Activated T-helper 17 cell treated with anti-CD3 and anti-CD28 coated beads, Interleukin-2, amount 50 U/mL, for 72 hours (primary cell): ENCODE results near the gene TPSB2. TPM values are rescaled to one million over a fixed set of nuclear protein-coding genes. Genes with fewer than 3 reads are reported as not detected.
"Not testable (repeated sequence)": the region's sequence is repeated elsewhere in the genome, so short reads cannot be mapped to it uniquely, and the experiment has no call there.

Experiments used
- ATAC-seq: fragments of 150-1000 bp; cut with Tn5 transposase; replicated peaks from 2 replicates; pipeline ENCODE4 v1.10.0; 2021; ENCODE audit warnings: mild to moderate bottlenecking, moderate library complexity
- H3K27ac Mint-ChIP-seq: one replicate; pipeline ENCODE4 v1.8.0; 2022; ENCODE audit warnings: mixed read lengths
- H3K27me3 Mint-ChIP-seq: one replicate; pipeline ENCODE4 v1.8.0; 2022; ENCODE audit warnings: mixed read lengths
- H3K36me3 Mint-ChIP-seq: one replicate; pipeline ENCODE4 v1.8.0; 2022; ENCODE audit warnings: low read depth, mild to moderate bottlenecking, mixed read lengths
- H3K4me1 Mint-ChIP-seq: one replicate; pipeline ENCODE4 v1.8.0; 2022; ENCODE audit warnings: mixed read lengths
- H3K4me3 Mint-ChIP-seq: one replicate; pipeline ENCODE4 v1.8.0; 2022; ENCODE audit warnings: mild to moderate bottlenecking, mixed read lengths
- H3K9me3 Mint-ChIP-seq: one replicate; pipeline ENCODE4 v1.8.0; 2022; ENCODE audit warnings: mixed read lengths
- total RNA-seq, 2 donors: library from RNA; stranded (reverse); gene quantifications; one replicate each; pipeline ENCODE4 v1.2.3, GENCODE V29; 2022

Gene TPSB2
- total RNA-seq, 2 donors from 2014 or later, result not detected

DNA sequence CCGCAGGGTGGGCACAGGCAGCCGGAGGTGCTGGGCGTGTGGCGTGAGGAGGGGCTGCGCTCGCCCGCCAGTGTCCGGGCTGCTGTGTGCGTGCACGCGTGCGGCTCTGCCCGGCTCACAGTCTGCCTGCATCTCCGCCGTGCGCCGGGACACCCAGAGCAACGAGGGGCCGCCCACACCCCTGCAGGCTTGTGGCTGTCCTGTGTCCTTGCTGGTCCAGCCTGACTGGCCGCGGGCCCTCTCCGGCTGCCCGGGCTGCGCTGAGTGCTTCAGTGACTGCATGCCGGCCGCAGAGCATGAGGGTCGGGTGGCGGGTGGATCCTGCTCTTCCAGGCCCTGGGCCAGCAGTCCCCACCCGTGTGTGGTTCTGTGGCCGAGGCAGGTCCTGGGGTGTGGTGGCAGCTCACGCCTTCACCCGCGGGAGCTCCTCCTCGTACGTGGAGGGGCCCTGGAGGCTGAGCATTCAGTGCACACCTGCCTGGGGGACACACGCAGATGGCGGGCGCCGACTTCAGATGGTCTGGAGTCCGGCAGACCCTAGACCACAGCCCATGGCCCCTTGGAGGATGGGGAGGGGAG, 17.3 kb downstream of the TPSB2 start:
- Mint-ChIP-seq H3K36me3 (no peaks in the 10 kb centered on the region), H3K27ac (no peak overlapping the region), H3K9me3 (no peaks in the 10 kb centered on the region), H3K27me3 (no peaks in the 10 kb centered on the region), H3K4me1 (no peaks in the 10 kb centered on the region), H3K4me3 (no peak overlapping the region)
- ATAC-seq, result no peak

DNA sequence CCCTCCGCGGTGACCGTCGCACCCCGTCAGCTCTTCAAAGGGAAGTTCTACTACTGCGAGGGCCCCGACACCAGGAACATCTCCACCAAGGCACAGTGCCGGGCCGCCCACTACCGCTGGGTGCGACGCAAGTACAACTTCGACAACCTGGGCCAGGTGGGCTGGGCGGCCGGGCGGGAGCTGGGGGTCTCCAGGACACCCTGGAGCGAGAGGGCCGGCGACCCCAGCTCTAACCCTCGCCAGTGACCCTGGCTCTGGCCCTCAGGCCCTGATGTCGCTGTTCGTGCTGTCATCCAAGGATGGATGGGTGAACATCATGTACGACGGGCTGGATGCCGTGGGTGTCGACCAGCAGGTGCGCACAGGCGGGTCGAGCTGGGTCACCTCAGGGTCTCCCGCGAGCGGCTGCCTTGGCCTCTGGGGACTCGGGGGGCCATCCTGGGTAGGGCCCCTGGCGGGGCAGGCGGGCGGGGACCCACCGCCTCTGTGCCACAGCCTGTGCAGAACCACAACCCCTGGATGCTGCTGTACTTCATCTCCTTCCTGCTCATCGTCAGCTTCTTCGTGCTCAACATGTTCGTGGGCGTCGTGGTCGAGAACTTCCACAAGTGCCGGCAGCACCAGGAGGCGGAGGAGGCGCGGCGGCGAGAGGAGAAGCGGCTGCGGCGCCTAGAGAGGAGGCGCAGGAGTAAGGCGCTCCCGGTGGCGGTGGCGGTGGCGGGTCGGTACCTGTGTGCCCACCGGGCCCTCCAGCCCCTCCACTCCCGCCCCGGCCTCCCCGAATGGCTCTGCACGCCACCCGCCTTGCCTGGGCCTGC, 18.3 kb downstream of the TPSB2 start:
- H3K36me3 Mint-ChIP-seq, result no peaks in the 10 kb centered on the region
- no peaks in the 10 kb centered on the region for H3K27me3 Mint-ChIP-seq
- ATAC-seq, result no peak
- H3K27ac Mint-ChIP-seq, result no peak overlapping the region
- H3K9me3 Mint-ChIP-seq, result no peaks in the 10 kb centered on the region
- no peak overlapping the region for H3K4me3 Mint-ChIP-seq
- H3K4me1 Mint-ChIP-seq, result no peaks in the 10 kb centered on the region

DNA sequence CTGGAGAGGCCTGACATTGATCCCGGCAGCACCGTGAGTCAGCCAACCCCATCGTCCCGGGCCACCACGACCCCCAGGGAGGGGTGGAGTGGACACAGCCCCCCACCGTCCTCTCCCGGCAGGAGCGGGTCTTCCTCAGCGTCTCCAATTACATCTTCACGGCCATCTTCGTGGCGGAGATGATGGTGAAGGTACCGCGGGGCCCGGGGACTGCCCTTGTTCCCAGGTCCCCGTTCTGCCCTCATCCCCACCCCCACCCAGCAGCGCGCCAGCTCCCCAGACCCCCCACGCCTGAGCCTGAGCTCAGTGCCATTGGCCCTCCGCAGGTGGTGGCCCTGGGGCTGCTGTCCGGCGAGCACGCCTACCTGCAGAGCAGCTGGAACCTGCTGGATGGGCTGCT, 19.5 kb downstream of the TPSB2 start:
- Mint-ChIP-seq H3K4me1 (no peaks in the 10 kb centered on the region), H3K4me3 (no peak overlapping the region), H3K27ac (no peak overlapping the region), H3K9me3 (no peaks in the 10 kb centered on the region), H3K36me3 (no peaks in the 10 kb centered on the region), H3K27me3 (no peaks in the 10 kb centered on the region)
- no peak for ATAC-seq

DNA sequence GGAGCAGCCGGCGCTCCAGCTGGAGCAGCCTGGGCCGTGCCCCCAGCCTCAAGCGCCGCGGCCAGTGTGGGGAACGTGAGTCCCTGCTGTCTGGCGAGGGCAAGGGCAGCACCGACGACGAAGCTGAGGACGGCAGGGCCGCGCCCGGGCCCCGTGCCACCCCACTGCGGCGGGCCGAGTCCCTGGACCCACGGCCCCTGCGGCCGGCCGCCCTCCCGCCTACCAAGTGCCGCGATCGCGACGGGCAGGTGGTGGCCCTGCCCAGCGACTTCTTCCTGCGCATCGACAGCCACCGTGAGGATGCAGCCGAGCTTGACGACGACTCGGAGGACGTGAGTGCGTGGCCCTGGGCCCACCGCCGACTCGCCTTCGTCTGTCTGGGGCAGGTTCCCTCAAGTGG, 20.9 kb downstream of the TPSB2 start:
- Mint-ChIP-seq H3K4me3 (no peak overlapping the region), H3K27ac (no peak overlapping the region), H3K36me3 (no peaks in the 10 kb centered on the region), H3K9me3 (no peaks in the 10 kb centered on the region), H3K4me1 (no peaks in the 10 kb centered on the region), H3K27me3 (no peaks in the 10 kb centered on the region)
- no peak for ATAC-seq

DNA sequence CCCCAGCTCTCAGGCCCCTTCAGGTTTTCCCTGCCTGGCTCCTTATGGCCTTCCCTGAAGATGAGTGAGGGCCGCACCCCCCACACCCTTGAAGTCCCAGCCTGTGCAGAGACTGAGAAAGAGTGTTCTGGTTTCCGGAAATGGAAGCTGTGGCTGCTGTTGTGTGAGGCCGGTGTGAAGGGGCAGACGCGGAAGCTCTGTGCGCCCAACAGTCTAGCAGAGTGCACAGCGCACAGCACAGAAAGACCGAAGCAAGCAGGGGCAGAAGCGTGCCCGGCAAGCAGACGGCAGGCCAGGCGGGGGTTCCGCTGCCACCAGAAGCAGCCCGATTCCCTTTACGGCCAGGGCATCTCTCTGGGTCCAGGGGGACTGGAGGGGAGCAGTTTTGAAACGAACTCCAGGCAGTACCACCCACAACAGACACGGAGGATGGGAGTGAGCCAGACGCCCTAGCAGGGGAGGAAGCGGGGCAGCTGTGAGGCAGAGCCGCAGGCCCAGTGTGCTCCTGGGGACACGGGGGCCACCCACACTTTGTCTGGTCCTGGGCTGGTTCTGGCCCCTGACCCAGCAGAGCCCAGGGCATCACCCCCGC, 21.6 kb downstream of the TPSB2 start:
- Mint-ChIP-seq H3K27me3 (no peaks in the 10 kb centered on the region), H3K27ac (no peak overlapping the region), H3K4me1 (no peaks in the 10 kb centered on the region), H3K36me3 (no peaks in the 10 kb centered on the region), H3K4me3 (peak overlapping the region; percentile 47), H3K9me3 (no peaks in the 10 kb centered on the region)
- peak; percentile 70 for ATAC-seq

DNA sequence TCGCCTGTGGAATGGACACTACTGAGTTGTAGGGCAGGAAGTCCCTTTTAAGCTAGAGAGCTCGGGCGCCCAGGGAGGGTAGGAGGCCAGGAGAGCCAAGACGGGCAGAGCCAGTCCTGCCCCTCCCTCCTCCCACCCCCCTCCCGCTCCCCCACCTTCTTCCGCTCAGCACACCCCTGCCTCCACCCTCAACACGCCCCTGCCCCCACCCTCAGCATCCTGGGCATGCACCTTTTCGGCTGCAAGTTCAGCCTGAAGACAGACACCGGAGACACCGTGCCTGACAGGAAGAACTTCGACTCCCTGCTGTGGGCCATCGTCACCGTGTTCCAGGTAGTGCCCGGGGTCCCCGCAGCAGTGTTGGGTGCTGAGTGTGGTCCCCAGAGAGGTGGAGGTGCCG, 23.2 kb downstream of the TPSB2 start:
- H3K4me1 Mint-ChIP-seq, result no peaks in the 10 kb centered on the region
- H3K27ac Mint-ChIP-seq, result no peak overlapping the region
- peak overlapping the region; percentile 15 for H3K4me3 Mint-ChIP-seq
- no peaks in the 10 kb centered on the region for H3K27me3 Mint-ChIP-seq
- H3K36me3 Mint-ChIP-seq, result no peaks in the 10 kb centered on the region
- H3K9me3 Mint-ChIP-seq, result no peaks in the 10 kb centered on the region
- ATAC-seq, result no peak

DNA sequence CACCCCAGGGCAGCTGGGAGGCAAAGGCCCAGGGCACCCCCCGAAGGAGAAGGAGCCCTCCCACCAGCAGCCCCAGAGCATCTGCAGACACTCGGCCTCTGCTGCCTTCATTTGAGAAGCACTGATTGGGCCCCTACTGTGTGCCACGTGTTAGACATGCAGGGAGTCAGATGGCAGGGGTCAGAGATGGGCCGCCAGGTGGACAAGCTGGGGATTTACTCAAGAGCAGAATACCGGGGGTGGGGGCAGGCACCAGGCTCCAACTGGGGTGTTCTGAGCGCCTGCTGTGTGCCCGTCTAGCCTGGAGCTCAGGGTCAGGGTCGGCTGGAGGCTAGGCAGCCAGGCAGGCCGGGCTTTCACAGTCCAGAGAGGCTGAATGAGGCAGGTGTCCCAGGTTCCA, 23.7 kb downstream of the TPSB2 start:
- H3K36me3 Mint-ChIP-seq, result no peaks in the 10 kb centered on the region
- no peaks in the 10 kb centered on the region for H3K9me3 Mint-ChIP-seq
- no peaks in the 10 kb centered on the region for H3K4me1 Mint-ChIP-seq
- no peaks in the 10 kb centered on the region for H3K27me3 Mint-ChIP-seq
- ATAC-seq, result no peak
- H3K27ac Mint-ChIP-seq, result no peak overlapping the region
- H3K4me3 Mint-ChIP-seq, result no peak overlapping the region

DNA sequence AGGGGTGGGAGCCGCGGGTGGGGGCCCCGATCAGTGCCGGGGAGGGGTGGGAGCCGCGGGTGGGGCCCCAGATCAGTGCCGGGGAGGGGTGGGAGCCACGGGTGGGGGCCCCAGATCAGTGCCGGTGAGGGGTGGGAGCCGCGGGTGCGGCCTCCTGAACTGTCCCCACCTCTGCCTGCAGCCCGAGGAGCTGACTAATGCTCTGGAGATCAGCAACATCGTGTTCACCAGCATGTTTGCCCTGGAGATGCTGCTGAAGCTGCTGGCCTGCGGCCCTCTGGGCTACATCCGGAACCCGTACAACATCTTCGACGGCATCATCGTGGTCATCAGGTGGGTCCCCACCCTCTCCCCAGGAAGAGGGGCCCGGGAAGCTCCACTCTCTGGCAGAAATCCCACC, 25.1 kb downstream of the TPSB2 start:
- no peak for ATAC-seq
- no peak overlapping the region for H3K4me3 Mint-ChIP-seq
- H3K27me3 Mint-ChIP-seq, result no peaks in the 10 kb centered on the region
- H3K36me3 Mint-ChIP-seq, result no peaks in the 10 kb centered on the region
- no peak overlapping the region for H3K27ac Mint-ChIP-seq
- no peaks in the 10 kb centered on the region for H3K4me1 Mint-ChIP-seq
- H3K9me3 Mint-ChIP-seq, result no peaks in the 10 kb centered on the region

DNA sequence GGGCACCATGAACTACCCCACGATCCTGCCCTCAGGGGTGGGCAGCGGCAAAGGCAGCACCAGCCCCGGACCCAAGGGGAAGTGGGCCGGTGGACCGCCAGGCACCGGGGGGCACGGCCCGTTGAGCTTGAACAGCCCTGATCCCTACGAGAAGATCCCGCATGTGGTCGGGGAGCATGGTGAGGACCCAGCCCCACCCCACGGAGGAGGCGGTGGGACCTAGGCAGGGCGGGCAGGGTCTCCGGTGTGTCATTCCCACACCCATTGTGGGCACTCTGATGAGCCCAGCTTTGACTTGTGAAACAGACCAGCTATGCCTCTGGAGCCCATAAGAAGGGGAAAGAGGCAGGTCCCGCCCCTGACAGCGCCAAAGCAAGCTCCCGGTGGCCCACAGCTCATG, 27.7 kb downstream of the TPSB2 start:
- Mint-ChIP-seq H3K27ac (no peak overlapping the region), H3K9me3 (no peaks in the 10 kb centered on the region), H3K27me3 (no peaks in the 10 kb centered on the region), H3K4me3 (no peak overlapping the region), H3K4me1 (no peaks in the 10 kb centered on the region), H3K36me3 (no peaks in the 10 kb centered on the region)
- ATAC-seq, result no peak

DNA sequence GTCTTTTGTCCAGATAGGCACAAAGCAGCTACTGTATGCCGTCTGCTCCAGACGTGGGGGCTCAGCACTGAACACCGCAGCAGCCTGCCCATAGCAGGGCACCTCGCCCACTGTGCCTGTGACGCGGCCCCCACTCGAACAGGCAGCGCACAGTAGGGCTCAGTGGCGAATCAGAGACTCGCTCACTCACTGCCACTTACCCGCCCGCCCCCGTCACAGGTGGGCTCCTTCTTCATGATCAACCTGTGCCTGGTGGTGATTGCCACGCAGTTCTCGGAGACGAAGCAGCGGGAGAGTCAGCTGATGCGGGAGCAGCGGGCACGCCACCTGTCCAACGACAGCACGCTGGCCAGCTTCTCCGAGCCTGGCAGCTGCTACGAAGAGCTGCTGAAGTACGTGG, 28.5 kb downstream of the TPSB2 start:
- Mint-ChIP-seq H3K4me1 (no peaks in the 10 kb centered on the region), H3K4me3 (no peak overlapping the region), H3K27me3 (no peaks in the 10 kb centered on the region), H3K27ac (no peak overlapping the region), H3K36me3 (no peaks in the 10 kb centered on the region), H3K9me3 (no peaks in the 10 kb centered on the region)
- no peak for ATAC-seq

DNA sequence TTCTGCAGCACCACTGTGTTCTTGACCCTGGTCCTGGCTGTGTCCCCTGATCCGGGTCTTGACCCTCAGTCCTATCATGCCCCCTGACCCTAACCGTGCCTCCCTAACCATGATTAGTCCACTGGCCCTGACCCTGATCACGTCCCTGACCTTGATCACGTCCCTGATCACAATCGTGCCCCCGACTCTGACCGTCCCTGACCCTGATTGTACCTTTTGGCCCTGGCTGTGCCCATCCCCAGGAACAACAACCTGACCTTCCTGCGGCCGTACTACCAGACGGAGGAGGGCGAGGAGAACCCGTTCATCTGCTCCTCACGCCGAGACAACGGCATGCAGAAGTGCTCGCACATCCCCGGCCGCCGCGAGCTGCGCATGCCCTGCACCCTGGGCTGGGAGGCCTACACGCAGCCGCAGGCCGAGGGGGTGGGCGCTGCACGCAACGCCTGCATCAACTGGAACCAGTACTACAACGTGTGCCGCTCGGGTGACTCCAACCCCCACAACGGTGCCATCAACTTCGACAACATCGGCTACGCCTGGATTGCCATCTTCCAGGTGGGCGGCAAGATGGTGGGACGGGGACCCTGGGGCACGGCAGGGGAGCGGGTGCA, 29.9 kb downstream of the TPSB2 start:
- Mint-ChIP-seq H3K36me3 (no peaks in the 10 kb centered on the region), H3K27me3 (no peaks in the 10 kb centered on the region), H3K9me3 (no peaks in the 10 kb centered on the region), H3K27ac (no peak overlapping the region), H3K4me1 (no peaks in the 10 kb centered on the region), H3K4me3 (no peak overlapping the region)
- no peak for ATAC-seq

DNA sequence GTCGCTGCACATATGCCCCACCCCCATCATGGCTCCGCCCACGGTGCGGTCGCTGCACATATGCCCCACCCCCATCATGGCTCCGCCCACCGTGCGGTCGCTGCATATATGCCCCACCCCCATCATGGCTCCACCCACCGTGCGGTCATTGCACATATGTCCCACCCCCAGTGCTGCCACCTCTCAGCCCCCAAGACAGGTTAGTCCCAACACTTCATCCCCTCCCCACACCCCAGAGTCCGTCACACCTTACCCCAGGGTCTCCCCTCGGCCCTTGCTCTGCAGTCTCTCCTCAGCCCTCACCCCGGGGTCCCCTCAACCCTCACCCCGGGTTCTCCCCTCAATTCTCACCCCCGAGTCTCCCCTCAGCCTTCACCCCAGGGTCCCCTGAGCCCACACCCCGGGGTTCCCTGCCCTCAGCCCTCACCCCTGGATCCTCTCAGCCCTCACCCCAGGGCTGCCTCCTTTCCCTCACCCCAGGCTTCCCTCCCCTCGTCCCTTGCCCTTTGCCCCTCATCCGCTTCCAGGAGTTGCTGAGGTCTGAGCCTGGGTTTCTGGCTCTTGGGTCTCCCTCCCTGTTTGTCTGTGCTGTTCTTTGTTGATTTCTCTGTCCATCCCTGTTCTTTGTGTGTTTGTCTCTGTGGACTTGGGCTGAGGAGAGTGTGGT, 30.5 kb downstream of the TPSB2 start:
- Mint-ChIP-seq H3K27ac (no peak overlapping the region), H3K36me3 (no peaks in the 10 kb centered on the region), H3K4me3 (no peak overlapping the region), H3K27me3 (no peaks in the 10 kb centered on the region), H3K4me1 (no peaks in the 10 kb centered on the region), H3K9me3 (no peaks in the 10 kb centered on the region)
- ATAC-seq, result no peak

DNA sequence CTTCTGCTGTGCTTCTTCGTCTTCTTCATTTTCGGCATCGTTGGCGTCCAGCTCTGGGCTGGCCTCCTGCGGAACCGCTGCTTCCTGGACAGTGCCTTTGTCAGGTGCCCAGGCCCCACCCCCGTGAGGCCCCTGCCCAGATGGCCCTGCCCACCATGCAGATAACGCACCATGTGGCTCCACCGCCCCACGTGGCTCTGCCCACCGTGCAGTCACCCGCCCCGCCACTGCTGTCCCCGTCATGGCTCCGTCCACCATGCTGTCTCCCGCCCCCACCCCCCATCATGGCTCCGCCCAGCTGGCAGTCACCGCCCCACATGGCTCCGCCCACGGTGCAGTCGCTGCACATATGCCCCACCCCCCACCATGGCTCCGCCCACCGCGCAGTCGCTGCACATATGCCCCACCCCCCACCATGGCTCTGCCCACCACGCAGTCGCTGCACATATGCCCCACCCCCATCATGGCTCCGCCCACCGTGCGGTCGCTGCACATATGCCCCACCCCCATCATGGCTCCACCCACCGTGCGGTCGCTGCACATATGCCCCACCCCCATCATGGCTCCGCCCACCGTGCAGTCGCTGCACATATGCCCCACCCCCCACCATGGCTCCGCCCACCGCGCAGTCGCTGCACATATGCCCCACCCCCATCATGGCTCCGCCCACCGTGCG, 31.2 kb downstream of the TPSB2 start:
- H3K27ac Mint-ChIP-seq, H3K36me3 Mint-ChIP-seq, H3K4me1 Mint-ChIP-seq, H3K4me3 Mint-ChIP-seq, ATAC-seq, H3K9me3 Mint-ChIP-seq, H3K27me3 Mint-ChIP-seq: not testable (repeated sequence)

DNA sequence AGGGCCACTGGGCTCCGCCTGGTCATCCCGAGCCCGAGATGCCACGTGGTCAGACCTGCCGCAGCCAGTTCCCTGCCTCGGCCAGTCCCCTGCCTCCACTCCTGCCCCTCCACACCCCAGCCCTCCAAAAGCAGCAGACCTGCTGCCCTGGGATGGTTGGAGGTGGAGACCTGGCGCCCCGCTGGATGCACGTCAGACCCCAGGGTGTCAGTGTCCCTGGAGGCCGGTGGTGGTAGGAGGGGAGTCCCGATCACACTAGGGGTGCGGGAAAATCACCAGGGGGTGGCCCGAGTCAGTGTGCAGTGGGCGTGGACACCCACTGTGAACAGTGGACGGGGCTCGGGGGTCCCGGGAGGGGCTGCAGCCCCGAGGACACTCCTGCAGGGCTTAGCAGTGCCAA, 31.8 kb downstream of the TPSB2 start:
- Mint-ChIP-seq H3K27me3 (no peaks in the 10 kb centered on the region), H3K4me3 (no peak overlapping the region), H3K9me3 (no peaks in the 10 kb centered on the region), H3K36me3 (no peaks in the 10 kb centered on the region), H3K4me1 (no peaks in the 10 kb centered on the region), H3K27ac (no peak overlapping the region)
- no peak for ATAC-seq
